Measurements from ENCODE around the gene MOK. TPM values are rescaled to one million over a fixed set of nuclear protein-coding genes. Genes with fewer than 3 reads are reported as not detected.

Gene MOK
- total RNA-seq, 6 experiments from 2014 or later = 2.7 to 4.7 (median 3.8) TPM

DNA sequence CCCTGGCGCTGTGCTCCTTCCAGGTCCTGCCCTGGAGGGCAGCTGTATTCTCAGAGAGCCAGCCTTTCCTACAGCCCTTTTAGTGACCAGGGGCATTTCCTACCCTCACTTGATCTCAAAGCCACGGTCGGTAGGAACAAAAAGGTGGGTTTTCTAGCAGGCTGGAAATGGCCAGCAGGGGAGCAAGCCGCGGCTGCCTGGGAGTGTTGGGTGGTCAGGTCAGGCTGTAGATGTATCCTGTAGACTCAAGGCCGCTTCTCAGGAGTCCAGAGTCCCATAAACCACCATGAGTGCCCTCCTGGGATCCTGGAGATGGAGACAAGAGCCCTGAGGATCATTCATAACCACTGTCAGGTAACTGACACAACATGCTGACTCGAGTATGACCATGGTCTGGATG lies 39.1 kb upstream of the MOK start:
- intact Hi-C loops (cut with DNase I) = no loop called here
- no peaks in the 10 kb centered on the region for H3K27me3 ChIP-seq
- ATAC-seq (no peak), DNase-seq (no peak)
- no peak overlapping the region for H3K4me3 ChIP-seq
- 67% methylated on average over 1 of the region's 7 CpGs for WGBS (ENCODE audit: insufficient coverage, low coverage, low lambda C conversion rate, missing lambda C conversion rate)
- TF ChIP-seq, protein P1, sequence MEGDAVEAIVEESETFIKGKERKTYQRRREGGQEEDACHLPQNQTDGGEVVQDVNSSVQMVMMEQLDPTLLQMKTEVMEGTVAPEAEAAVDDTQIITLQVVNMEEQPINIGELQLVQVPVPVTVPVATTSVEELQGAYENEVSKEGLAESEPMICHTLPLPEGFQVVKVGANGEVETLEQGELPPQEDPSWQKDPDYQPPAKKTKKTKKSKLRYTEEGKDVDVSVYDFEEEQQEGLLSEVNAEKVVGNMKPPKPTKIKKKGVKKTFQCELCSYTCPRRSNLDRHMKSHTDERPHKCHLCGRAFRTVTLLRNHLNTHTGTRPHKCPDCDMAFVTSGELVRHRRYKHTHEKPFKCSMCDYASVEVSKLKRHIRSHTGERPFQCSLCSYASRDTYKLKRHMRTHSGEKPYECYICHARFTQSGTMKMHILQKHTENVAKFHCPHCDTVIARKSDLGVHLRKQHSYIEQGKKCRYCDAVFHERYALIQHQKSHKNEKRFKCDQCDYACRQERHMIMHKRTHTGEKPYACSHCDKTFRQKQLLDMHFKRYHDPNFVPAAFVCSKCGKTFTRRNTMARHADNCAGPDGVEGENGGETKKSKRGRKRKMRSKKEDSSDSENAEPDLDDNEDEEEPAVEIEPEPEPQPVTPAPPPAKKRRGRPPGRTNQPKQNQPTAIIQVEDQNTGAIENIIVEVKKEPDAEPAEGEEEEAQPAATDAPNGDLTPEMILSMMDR (IDR thresholded peaks at IDR 0.05) = no peak
- no peak for TF ChIP-seq POLR2A (IDR thresholded peaks at IDR 0.05)
- no peaks in the 10 kb centered on the region for H3K9me3 ChIP-seq
- H3K27ac ChIP-seq = no peak overlapping the region
- peaks cover 0 to 36% (median 13%) of the 10 kb centered on the region in 4 donors for H3K36me3 ChIP-seq
- H3K4me1 ChIP-seq = no peaks in the 10 kb centered on the region

DNA sequence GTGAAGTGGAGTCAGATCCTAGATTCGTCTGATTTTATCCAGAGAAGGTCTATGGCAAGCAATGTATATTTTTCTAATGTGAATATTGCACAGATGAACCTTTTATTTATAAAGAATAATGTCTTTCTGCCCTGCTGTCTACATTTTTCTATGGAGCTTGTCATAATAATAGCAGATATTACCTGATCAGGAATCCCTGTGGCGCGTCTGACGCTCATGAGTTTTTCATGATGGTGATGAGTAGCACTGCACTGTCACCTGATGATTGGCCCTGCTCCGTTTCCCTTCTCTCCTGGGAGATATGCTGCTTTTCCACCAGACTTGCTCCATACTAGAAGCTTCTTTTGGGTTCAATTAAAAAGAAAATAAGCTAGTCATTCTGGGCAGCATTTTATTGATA lies 37.3 kb upstream of the MOK start:
- 94% methylated on average over 5 of the region's 5 CpGs for WGBS (ENCODE audit: insufficient coverage, low coverage, low lambda C conversion rate, missing lambda C conversion rate)
- H3K27ac ChIP-seq = no peak overlapping the region
- DNase-seq = no peak
- H3K4me1 ChIP-seq = no peaks in the 10 kb centered on the region
- peaks cover 0 to 27% (median 9%) of the 10 kb centered on the region in 4 donors for H3K36me3 ChIP-seq
- no peak overlapping the region for H3K4me3 ChIP-seq
- no peak for TF ChIP-seq POLR2A (IDR thresholded peaks at IDR 0.05)
- TF ChIP-seq, protein P1 (IDR thresholded peaks at IDR 0.05) = no peak
- no peaks in the 10 kb centered on the region for H3K27me3 ChIP-seq
- H3K9me3 ChIP-seq = no peaks in the 10 kb centered on the region
- no peak for ATAC-seq
- intact Hi-C loops (cut with DNase I) = no loop called here

DNA sequence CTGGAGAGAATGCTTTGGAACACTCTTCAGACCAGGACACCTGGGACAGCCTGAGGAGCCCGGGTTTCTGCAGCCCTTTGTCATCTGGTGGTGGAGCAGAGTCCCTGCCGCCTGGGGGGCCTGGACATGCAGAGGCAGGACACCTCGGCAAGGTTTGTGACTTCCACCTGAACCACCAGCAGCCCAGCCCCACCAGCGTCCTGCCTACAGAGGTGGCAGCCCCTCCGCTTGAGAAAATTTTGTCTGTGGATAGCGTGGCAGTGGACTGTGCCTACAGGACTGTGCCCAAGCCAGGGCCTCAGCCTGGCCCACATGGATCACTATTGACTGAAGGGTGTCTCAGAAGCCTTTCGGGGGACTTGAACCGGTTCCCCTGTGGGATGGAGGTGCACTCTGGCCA lies 36.6 kb upstream of the MOK start:
- TF ChIP-seq, protein P1 (IDR thresholded peaks at IDR 0.05) = no peak
- TF ChIP-seq POLR2A (IDR thresholded peaks at IDR 0.05) = no peak
- no peaks in the 10 kb centered on the region for H3K27me3 ChIP-seq
- H3K36me3 ChIP-seq = peaks cover 0 to 27% (median 9%) of the 10 kb centered on the region in 4 donors

DNA sequence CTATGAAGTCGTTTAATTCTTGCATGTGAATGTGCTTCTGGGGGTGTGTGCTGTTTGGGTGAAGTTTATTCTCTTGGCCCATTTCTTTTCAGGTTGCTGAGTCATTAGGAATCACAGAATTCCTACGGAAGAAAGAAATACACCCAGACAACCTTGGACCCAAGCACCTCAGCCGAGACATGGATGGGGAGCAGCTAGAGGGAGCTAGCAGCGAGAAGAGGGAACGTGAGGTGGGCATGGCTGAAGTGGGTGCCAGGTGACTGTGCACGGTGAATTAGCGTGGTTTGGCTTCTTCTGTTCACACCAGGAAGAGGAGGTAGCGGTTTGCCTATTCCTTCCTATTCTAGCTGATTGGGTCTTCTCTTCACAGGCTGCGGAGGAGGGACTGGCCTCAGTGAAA lies 33.8 kb upstream of the MOK start:
- DNase-seq = no peak
- H3K36me3 ChIP-seq = peaks cover 0 to 18% (median 3%) of the 10 kb centered on the region in 4 donors
- H3K27ac ChIP-seq = no peak overlapping the region

More for the DNA sequence above, 36.6 kb upstream of the MOK start:
- no peak for DNase-seq
- intact Hi-C loops (cut with DNase I) = no loop called here
- no peaks in the 10 kb centered on the region for H3K4me1 ChIP-seq
- WGBS (ENCODE audit: insufficient coverage, low coverage, low lambda C conversion rate, missing lambda C conversion rate) = no CpG with 5 or more reads among the region's 8 CpGs
- H3K4me3 ChIP-seq = no peak overlapping the region
- peak in 1 of 4 donors; percentile 6 for ATAC-seq
- no peak overlapping the region for H3K27ac ChIP-seq
- no peaks in the 10 kb centered on the region for H3K9me3 ChIP-seq

More for the DNA sequence above, 33.8 kb upstream of the MOK start:
- H3K9me3 ChIP-seq = no peaks in the 10 kb centered on the region
- no peak for ATAC-seq
- H3K4me1 ChIP-seq = no peaks in the 10 kb centered on the region
- 96% methylated on average over 5 of the region's 9 CpGs for WGBS (ENCODE audit: insufficient coverage, low coverage, low lambda C conversion rate, missing lambda C conversion rate)
- no peaks in the 10 kb centered on the region for H3K27me3 ChIP-seq
- no peak overlapping the region for H3K4me3 ChIP-seq
- intact Hi-C loops (cut with DNase I) = no loop called here
- TF ChIP-seq, protein P1 (IDR thresholded peaks at IDR 0.05) = no peak
- TF ChIP-seq POLR2A (IDR thresholded peaks at IDR 0.05) = no peak
